Fibroblast of lung (primary cell): ENCODE results near the gene ACVR1C. TPM values are rescaled to one million over a fixed set of nuclear protein-coding genes. Genes with fewer than 3 reads are reported as not detected.

ENCODE experiments used
- DNase-seq, 2 donors: peaks; one replicate each; pipeline versions ENCODE4 v3.0.0 to v3.0.0-alpha.2; 2010; ENCODE audit warnings: low read depth in 2 of 2
- H2AFZ ChIP-seq: 2 replicates; pipeline ENCODE4 v1.5.1; 2012; ENCODE audit warnings: low read length, control low read depth, inconsistent platforms
- H3K27ac ChIP-seq: 2 replicates; pipeline ENCODE4 v1.5.1; 2011; ENCODE audit warnings: low read length, control low read depth; ENCODE audit not compliant: insufficient read depth
- H3K27me3 ChIP-seq: 2 replicates; pipeline ENCODE4 v1.5.1; 2011; ENCODE audit warnings: mild to moderate bottlenecking, low read length; ENCODE audit not compliant: control insufficient read depth, insufficient read depth
- H3K36me3 ChIP-seq: 2 replicates; pipeline ENCODE4 v1.5.1; 2011; ENCODE audit warnings: low read length; ENCODE audit not compliant: control insufficient read depth, insufficient read depth
- H3K4me1 ChIP-seq: 2 replicates; pipeline ENCODE4 v1.5.1; 2011; ENCODE audit warnings: low read length; ENCODE audit not compliant: control insufficient read depth, insufficient read depth; ENCODE audit errors: extremely low read depth
- H3K4me2 ChIP-seq: 2 replicates; pipeline ENCODE4 v1.5.1; 2011; ENCODE audit warnings: low read length, control low read depth; ENCODE audit not compliant: insufficient read depth; ENCODE audit errors: extremely low read depth
- H3K4me3 ChIP-seq, 4 experiments: fragments of 200-600 bp in 1 of 4; sonication (generic) in 1 of 4; replicated peaks in 1 of 4; 2 replicates each; pipeline ENCODE4 v1.5.1; 2011 to 2016; ENCODE audit warnings: low read length in 4 of 4, low read depth in 3 of 4, mild to moderate bottlenecking in 3 of 4, control low read depth in 2 of 4, inconsistent platforms in 1 of 4, mixed read lengths in 1 of 4; ENCODE audit not compliant: insufficient read depth in 1 of 4; ENCODE audit errors: control extremely low read depth in 1 of 4
- H3K79me2 ChIP-seq: 2 replicates; pipeline ENCODE4 v1.5.1; 2012; ENCODE audit warnings: mild to moderate bottlenecking, low read length, inconsistent platforms; ENCODE audit not compliant: control insufficient read depth, insufficient read depth
- H3K9ac ChIP-seq: 2 replicates; pipeline ENCODE4 v1.5.1; 2011; ENCODE audit warnings: mild to moderate bottlenecking, low read length, control low read depth; ENCODE audit not compliant: insufficient read depth
- H3K9me3 ChIP-seq: 2 replicates; pipeline ENCODE4 v1.5.1; 2012; ENCODE audit warnings: low read depth, low read length; ENCODE audit not compliant: control insufficient read depth, insufficient read depth
- H4K20me1 ChIP-seq: 2 replicates; pipeline ENCODE4 v1.5.1; 2011; ENCODE audit warnings: low read length; ENCODE audit not compliant: control insufficient read depth, insufficient read depth; ENCODE audit errors: extremely low read depth
- EZH2 ChIP-seq: IDR thresholded peaks from 2 replicates; pipeline ENCODE4 v1.5.1; 2012; ENCODE audit warnings: low read length, control low read depth, mild to moderate bottlenecking; ENCODE audit errors: missing control alignments
- polyA plus RNA-seq, 2 donors: library from polyadenylated mRNA; depleted of rRNA in 1 of 2; stranded (reverse) in 1 of 2; unstranded in 1 of 2; fragments of >200 nt; gene quantifications; 2 replicates each; pipeline ENCODE4 v1.2.1, GENCODE V29; 2011 to 2012; ENCODE audit warnings: missing spikeins in 1 of 2
- total RNA-seq: library from RNA; depleted of rRNA; stranded (reverse); fragments of >200 nt; gene quantifications from 2 replicates; pipeline ENCODE4 v1.2.1, GENCODE V29; 2014
- TF ChIP-seq, protein P1 (sequence below), 2 donors: IDR thresholded peaks in 1 of 2; conservative IDR thresholded peaks in 1 of 2; 1 replicate in 1 of 2; 2 replicates in 1 of 2; pipeline ENCODE4 v1.5.1; 2011 to 2012; ENCODE audit warnings: low read length in 2 of 2, control low read depth in 1 of 2, inconsistent platforms in 1 of 2, low read depth in 1 of 2, mild to moderate bottlenecking in 1 of 2

Gene ACVR1C
- total and polyA plus RNA-seq, 2 donors (not counting 1 experiment from before 2014, with no cell fraction given), result 0.35 to 0.83 TPM

- H2AFZ ChIP-seq, result peak overlapping the region; percentile 21
Measured at GRCh38 chr2:157627594-157628476, 829 bp downstream of the ACVR1C start.

DNA sequence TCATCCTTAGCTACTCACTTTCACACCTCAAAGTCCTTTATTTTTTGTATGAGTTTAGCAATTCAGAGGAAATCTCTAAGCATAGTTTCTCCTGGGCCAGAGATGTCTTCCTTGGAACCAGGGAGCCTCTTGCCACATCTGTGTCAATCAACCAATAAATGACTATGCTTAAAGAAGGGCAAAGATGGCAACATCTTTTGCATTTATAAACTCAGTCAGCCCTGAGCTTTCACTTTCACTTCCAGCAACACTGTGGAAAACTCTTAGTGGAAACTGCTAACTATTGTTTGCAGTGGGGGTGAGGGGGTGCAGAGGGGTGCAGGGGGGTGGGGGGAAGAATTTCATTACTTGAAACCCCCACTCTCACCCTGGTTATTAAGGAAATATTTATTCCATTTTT, 3.4 kb downstream of the ACVR1C start:
- no peak overlapping the region for H3K27ac ChIP-seq
- H3K4me2 ChIP-seq, result peak overlapping the region; percentile 4
- H3K9me3 ChIP-seq, result no peaks in the 10 kb centered on the region
- H4K20me1 ChIP-seq, result no peaks in the 10 kb centered on the region
- peak in 1 of 2 donors; percentile 22 for DNase-seq
- no peak overlapping the region for H2AFZ ChIP-seq
- TF ChIP-seq, protein P1, sequence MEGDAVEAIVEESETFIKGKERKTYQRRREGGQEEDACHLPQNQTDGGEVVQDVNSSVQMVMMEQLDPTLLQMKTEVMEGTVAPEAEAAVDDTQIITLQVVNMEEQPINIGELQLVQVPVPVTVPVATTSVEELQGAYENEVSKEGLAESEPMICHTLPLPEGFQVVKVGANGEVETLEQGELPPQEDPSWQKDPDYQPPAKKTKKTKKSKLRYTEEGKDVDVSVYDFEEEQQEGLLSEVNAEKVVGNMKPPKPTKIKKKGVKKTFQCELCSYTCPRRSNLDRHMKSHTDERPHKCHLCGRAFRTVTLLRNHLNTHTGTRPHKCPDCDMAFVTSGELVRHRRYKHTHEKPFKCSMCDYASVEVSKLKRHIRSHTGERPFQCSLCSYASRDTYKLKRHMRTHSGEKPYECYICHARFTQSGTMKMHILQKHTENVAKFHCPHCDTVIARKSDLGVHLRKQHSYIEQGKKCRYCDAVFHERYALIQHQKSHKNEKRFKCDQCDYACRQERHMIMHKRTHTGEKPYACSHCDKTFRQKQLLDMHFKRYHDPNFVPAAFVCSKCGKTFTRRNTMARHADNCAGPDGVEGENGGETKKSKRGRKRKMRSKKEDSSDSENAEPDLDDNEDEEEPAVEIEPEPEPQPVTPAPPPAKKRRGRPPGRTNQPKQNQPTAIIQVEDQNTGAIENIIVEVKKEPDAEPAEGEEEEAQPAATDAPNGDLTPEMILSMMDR (conservative IDR thresholded peaks at IDR 0.05 in 1 of 2, IDR thresholded peaks at IDR 0.05 in 1 of 2; ENCODE audit: low read depth in 1 of 2, low read length in 2 of 2), result no peak
- TF ChIP-seq EZH2, result no peak
- H3K79me2 ChIP-seq, result no peaks in the 10 kb centered on the region
- H3K4me3 ChIP-seq, result no peak overlapping the region
- H3K4me1 ChIP-seq, result peaks cover 3% of the 10 kb centered on the region
- H3K36me3 ChIP-seq, result no peaks in the 10 kb centered on the region
- peaks cover 11% of the 10 kb centered on the region for H3K27me3 ChIP-seq
- no peak overlapping the region for H3K9ac ChIP-seq

More at GRCh38 chr2:157627594-157628476, 829 bp downstream of the ACVR1C start:
- Histone ChIP-seq H3K9ac (peak overlapping the region; percentile 8), H3K4me2 (peak overlapping the region; percentile 74), H3K79me2 (no peaks in the 10 kb centered on the region), H3K27me3 (peaks cover 11% of the 10 kb centered on the region), H3K27ac (no peak overlapping the region), H3K4me1 (peaks cover 3% of the 10 kb centered on the region), H3K36me3 (no peaks in the 10 kb centered on the region), H4K20me1 (no peaks in the 10 kb centered on the region), H3K4me3 (peak overlapping the region; percentile 34 to 66 (median 44)), H3K9me3 (no peaks in the 10 kb centered on the region)
- TF ChIP-seq, protein P1 (conservative IDR thresholded peaks at IDR 0.05 in 1 of 2, IDR thresholded peaks at IDR 0.05 in 1 of 2; ENCODE audit: low read depth in 1 of 2, low read length in 2 of 2), result no peak
- no peak for TF ChIP-seq EZH2
- peak in 1 of 2 donors; percentile 44 for DNase-seq

DNA sequence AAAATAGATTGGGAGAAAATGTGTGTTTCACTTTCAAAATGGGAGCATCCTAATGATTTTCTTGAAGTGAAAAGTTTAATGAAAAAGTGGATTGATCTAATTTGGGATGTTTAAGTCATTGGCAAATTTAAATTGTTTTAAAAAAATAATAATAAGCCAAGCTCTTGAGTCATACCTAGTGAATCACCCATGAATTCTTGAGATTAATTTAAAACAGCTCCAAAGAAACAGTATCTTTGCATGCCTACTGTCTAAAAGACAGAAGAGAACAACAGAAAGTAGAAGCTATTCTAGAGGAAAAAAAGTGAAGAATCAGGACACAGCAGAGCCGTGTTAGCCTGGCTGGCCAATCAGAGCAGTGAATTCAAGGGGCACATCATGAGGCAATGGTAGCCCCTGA, 7.7 kb downstream of the ACVR1C start:
- no peaks in the 10 kb centered on the region for H3K79me2 ChIP-seq
- H3K27me3 ChIP-seq, result peaks cover 1% of the 10 kb centered on the region
- peak in 1 of 2 donors; percentile 44 for DNase-seq
- no peak overlapping the region for H2AFZ ChIP-seq
- no peaks in the 10 kb centered on the region for H3K36me3 ChIP-seq
- no peaks in the 10 kb centered on the region for H4K20me1 ChIP-seq
- no peaks in the 10 kb centered on the region for H3K9me3 ChIP-seq
- no peak overlapping the region for H3K4me3 ChIP-seq
- no peak overlapping the region for H3K4me2 ChIP-seq
- no peak overlapping the region for H3K27ac ChIP-seq
- no peaks in the 10 kb centered on the region for H3K4me1 ChIP-seq
- TF ChIP-seq, protein P1 (conservative IDR thresholded peaks at IDR 0.05 in 1 of 2, IDR thresholded peaks at IDR 0.05 in 1 of 2; ENCODE audit: low read depth in 1 of 2, low read length in 2 of 2), result no peak
- no peak for TF ChIP-seq EZH2
- H3K9ac ChIP-seq, result no peak overlapping the region
